ENCODE data around the gene MAIP1.

MAIP1 gene

DNA sequence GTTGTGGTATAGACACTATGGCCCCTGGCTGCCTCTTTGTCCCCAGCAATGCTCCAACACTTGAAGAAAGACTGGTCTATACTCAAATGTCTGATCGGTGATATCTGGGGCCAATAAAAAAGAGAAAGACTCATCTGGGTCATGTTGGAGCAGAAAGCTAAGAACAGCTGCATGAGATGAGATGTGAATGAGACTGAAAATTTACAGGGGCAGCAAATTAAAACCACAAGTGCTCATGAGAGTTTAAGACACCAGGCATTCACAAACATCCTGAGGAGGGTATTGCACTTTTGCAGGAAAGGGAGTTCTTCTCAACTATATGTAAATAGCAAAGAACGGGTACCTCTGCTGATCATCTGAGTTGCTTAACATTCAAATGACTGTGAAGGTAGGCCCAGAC, 36.3 kb downstream of the MAIP1 start:
- no peak for DNase-seq (ENCODE audit: low spot score)

DNA sequence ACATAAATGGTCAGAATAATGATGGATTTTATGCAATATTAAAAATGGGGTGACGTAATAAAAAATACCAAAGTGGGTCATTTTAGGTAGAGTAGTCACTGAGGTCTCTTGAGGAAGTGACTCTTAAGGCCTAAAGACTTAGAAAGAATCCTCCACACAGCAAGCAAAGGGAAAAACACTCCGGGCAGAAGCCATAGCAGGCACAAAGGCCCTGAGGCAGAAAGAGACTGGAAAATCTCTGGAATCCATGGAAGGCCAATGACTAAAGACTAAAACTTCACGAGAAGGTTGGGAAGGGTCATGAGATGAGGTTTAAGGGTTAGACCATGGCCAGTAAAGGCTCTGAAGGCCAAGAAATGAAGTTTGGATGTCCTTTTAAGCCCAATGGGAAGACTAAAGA, 36.9 kb downstream of the MAIP1 start:
- no peak for DNase-seq (ENCODE audit: low spot score)

DNA sequence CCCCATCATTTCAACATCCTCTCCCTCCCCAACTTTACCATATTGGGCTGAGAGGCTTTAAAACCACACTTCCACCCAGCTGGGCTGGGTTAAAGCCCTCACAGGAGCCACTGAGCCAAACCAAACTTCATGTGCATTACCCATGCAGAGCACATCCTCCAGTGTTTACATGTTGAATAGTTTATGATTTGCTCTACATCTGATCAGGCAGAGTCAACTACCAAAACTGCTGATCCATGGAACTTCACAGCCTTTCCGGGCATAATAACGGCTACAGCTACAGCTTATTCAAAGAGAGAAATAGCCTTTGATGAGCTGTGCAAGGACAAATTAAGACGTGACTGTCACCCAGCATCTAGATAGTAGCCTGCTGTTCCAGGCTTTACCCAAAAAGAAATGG, 39.0 kb downstream of the MAIP1 start:
- DNase-seq (ENCODE audit: low spot score): no peak

- DNase-seq (ENCODE audit: low spot score): no peak
These were observed 39.5 kb downstream of the MAIP1 start for GRCh38 chr2:199994896-199995295.

GRCh38 chr2:199997296-199997695, 41.9 kb downstream of the MAIP1 start:
- DNase-seq (ENCODE audit: low spot score): no peak

DNA sequence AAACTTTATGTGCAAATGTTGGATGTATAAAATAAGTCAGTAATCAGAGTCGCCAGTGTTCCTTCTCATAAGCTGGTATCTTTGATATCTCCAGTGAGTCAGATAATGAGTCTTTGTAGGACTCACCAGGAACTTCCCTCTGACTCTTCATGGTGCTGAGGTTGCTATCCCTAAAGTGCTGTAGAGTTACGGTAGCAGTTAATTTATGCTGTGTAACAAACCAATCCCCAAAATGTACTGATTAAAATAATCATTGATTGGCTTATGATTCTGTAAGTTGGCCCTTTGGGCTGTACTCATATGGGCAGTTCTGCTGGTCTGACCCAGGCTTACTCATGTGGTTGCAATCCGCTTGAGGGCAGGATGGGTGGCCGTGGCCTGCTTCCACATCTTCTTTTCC, 43.8 kb downstream of the MAIP1 start:
- no peak for DNase-seq (ENCODE audit: low spot score)

- no peak for DNase-seq (ENCODE audit: low spot score)
These were observed 45.2 kb downstream of the MAIP1 start for GRCh38 chr2:200000444-200001163.

GRCh38 chr2:200003444-200003843, 48.1 kb downstream of the MAIP1 start:
- DNase-seq (ENCODE audit: low spot score): no peak

GRCh38 chr2:200005675-200006074, 50.3 kb downstream of the MAIP1 start:
- DNase-seq (ENCODE audit: low spot score): no peak

DNA sequence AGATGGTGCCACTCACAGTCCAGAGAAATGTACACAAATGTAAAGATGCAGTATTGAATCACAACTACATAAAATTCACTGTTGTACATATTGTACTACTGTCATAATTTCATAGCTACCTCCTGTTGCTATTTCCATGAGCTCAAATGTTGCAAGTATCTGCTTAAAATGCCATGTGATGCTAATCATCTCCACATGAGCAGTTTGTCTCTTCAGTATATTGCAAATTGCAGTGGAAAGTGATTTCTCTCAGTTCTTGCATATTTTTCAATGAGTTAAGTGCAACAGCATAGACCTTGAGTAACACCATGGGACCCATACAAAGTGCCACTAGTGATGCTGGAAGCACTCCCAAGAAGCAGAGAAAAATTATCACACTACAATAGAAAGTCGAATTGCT, 51.9 kb downstream of the MAIP1 start:
- DNase-seq (ENCODE audit: low spot score): no peak

GRCh38 chr2:200012401-200012800, 57.0 kb downstream of the MAIP1 start:
- no peak for DNase-seq (ENCODE audit: low spot score)

All from NAMALWA (cell line).